Lower leg skin (tissue), 4 donors: ENCODE results near the gene LSR. TPM values are rescaled to one million over a fixed set of nuclear protein-coding genes. Genes with fewer than 3 reads are reported as not detected.

Source experiments
- DNase-seq, 2 donors: peaks; one replicate each; pipeline ENCODE4 v3.0.0-alpha.2; 2019; ENCODE audit warnings: low spot score in 2 of 2
- H3K4me3 ChIP-seq: fragments of 200-600 bp; sonication (generic); 2 replicates; pipeline ENCODE4 v1.5.1; 2017; ENCODE audit warnings: mild to moderate bottlenecking, low read depth; ENCODE audit not compliant: poor library complexity, severe bottlenecking
- POLR2A ChIP-seq, 2 donors: fragments of 450-650 bp; IDR thresholded peaks; one replicate each; pipeline ENCODE4 v1.6.1; 2016 to 2017; ENCODE audit warnings: antibody characterized with exemption in 2 of 2, mild to moderate bottlenecking in 1 of 2, moderate library complexity in 1 of 2
- WGBS, 2 donors: methylation state at CpG; one replicate each; pipeline ENCODE4 v1.1.5; 2018; 5-methylcytosine and 5-hydroxymethylcytosine counted together
- intact Hi-C: fragments of 100-400 bp; cut with DNase I; formaldehyde crosslinking; loops from one replicate; pipeline ENCODE4 v1.15.0; 2023; ENCODE audit warnings: low total_unique reads
- total RNA-seq, 4 donors: library from RNA; depleted of rRNA; stranded (reverse); fragments of >200 nt; gene quantifications; one replicate each; pipeline ENCODE4 v1.1.0, GENCODE V29; 2016
- TF ChIP-seq, protein P1 (sequence below), 3 donors: fragments of 450-650 bp; IDR thresholded peaks; one replicate each; pipeline ENCODE4 v1.5.1; 2016; ENCODE audit warnings: antibody characterized with exemption in 3 of 3, mild to moderate bottlenecking in 3 of 3, moderate library complexity in 2 of 3

LSR gene
- total RNA-seq, 4 donors from 2014 or later: 79.0 to 115 (median 84.5) TPM

DNA sequence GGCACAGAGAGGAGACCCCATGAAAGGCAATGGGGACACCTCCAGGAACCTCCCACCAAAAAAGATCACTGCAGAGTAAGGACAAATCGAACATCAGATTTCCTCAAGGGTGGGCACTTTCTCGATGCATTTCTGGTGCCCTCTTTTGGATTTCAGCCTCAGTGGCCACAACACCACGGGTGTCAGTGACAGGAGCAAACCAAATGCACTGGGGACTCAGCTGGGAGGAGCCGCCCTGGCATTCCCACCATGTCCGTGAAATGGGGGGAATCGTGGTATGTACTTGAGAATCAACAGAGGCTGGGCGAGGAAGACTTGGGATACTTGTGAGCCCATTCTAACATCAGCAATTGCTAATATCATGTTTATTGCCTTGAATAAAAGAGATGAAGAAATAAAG lies 36.6 kb upstream of the LSR start:
- TF ChIP-seq, protein P1, sequence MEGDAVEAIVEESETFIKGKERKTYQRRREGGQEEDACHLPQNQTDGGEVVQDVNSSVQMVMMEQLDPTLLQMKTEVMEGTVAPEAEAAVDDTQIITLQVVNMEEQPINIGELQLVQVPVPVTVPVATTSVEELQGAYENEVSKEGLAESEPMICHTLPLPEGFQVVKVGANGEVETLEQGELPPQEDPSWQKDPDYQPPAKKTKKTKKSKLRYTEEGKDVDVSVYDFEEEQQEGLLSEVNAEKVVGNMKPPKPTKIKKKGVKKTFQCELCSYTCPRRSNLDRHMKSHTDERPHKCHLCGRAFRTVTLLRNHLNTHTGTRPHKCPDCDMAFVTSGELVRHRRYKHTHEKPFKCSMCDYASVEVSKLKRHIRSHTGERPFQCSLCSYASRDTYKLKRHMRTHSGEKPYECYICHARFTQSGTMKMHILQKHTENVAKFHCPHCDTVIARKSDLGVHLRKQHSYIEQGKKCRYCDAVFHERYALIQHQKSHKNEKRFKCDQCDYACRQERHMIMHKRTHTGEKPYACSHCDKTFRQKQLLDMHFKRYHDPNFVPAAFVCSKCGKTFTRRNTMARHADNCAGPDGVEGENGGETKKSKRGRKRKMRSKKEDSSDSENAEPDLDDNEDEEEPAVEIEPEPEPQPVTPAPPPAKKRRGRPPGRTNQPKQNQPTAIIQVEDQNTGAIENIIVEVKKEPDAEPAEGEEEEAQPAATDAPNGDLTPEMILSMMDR (IDR thresholded peaks at IDR 0.05): no peak
- no peak for TF ChIP-seq POLR2A (IDR thresholded peaks at IDR 0.05)
- intact Hi-C loops: no loop called here
- no peak overlapping the region for H3K4me3 ChIP-seq
- peak in 1 of 2 donors; percentile 25 for DNase-seq
- 61 to 62% methylated on average over 7 of the region's 7 CpGs for WGBS, 2 donors

DNA sequence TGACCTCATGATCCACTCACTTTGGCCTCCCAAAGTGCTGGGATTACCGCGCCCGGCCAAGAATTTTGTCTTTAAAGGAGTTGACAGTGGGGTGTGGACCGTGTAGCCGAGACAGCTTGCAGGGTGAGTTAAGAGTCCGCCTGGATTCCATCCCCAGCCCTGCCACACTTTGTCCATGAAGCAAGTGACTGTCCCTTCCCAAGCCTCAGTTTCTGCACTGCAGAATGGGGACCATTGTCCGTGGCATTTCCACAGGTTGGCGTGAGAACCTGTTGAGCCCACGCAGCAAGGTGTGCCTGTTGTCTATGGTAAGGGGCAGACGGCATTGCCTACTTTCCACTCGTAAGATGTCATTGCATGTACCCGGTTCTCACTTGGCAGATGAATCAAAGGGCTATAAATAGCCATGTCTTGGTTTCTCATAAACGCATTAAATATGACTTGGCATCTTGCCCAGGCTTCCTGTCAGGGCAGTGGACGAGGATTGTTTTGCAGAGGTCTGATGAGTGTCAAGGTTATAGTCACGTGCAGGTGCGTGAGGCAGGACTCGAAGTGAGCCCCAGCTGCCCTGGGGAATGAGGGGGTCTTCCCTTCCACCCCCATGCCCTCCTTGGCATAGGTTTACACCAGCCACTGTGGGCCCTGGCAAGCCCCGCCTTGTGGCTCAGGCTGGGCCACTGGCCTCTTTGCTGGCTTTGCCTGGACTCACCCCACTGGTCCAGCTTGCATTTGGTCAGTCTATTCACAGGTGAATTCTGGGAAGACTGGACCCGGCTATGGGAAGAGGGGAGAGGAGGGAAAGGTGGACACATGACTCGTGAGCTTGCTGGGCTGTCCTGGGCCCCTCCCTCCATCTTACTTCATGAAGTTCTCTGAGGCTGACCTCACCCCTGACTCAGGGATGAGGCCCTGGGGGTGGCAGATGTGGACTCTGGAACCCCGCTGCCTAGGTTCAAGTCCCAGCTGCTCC lies 34.9 kb upstream of the LSR start:
- 16 to 18% methylated on average over 21 of the region's 21 CpGs for WGBS, 2 donors
- DNase-seq: peak; percentile 87 to 88
- TF ChIP-seq, protein P1 (IDR thresholded peaks at IDR 0.05): no peak
- TF ChIP-seq POLR2A (IDR thresholded peaks at IDR 0.05): no peak
- intact Hi-C loops: no loop called here
- no peak overlapping the region for H3K4me3 ChIP-seq

DNA sequence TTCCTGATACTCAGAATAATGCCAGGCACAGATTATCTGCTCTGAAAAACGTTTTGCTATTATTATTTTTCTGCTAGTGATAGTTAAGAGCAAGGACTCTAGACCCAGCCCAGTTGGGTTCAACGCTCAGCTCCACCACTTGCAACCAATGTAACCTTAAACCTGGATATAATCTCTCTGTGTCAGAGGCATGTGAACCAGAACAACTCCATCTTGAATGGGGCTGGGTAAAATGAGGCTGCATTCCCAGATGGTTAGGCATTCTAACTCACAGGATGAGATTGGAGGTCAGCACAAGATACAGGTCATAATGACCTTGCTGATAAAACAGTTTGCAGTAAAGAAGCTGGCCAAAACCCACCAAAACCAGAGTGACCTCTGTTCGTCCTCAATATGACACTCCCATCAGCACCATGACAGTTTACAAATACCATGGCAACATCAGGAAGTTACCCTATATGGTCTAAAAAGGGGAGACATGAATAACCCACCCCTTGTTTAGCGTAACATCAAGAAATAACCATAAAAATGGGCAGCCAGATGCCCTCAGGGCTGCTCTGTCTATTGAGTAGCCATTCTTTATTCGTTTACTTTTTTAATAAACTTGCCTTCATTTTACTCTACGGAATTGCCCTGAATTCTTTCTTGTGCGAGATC lies 33.9 kb upstream of the LSR start:
- intact Hi-C loops: no loop called here
- no peak overlapping the region for H3K4me3 ChIP-seq
- no peak for TF ChIP-seq POLR2A (IDR thresholded peaks at IDR 0.05)
- TF ChIP-seq, protein P1 (IDR thresholded peaks at IDR 0.05): no peak
- peak in 1 of 2 donors; percentile 40 for DNase-seq
- WGBS, 2 donors: 77% methylated on average over 7 of the region's 7 CpGs

DNA sequence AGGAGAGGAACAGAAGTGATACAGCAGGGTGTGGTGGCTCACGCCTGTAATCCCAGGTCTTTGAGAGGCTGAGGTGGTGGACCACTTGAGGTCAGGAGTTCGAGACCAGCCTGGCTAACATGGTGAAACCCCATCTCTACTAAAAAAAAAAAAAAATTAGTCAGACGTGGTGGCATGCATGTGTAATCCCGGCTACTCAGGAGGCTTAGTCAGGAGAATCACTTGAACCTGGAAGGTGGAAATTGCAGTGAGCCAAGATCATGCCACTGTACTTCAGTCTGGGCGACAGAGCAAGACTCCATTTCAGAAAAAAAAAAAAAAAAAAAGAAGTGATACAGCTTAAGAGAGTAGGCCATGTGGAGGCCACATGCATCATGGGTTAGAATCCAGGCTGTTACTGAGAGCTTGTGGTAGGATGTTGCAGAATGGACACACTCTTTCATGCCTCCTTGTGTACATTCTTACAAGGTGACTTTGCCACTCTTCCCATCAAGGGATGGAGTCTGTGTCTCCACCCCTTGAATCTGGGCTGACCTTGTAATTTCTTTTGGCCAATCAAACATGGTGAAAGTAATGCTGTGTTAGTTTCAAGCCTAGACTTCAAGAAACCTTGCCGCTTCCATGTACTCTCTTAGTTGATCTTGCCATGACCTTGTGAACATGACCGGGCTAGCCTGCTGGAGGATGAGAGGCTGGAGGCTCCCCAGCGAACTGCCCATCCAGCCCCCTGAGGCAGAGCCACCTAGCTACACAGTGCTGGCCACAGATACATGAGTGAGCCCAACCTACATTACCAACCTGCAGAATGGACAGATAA lies 32.6 kb upstream of the LSR start:
- intact Hi-C loops: no loop called here
- TF ChIP-seq POLR2A (IDR thresholded peaks at IDR 0.05): no peak
- TF ChIP-seq, protein P1 (IDR thresholded peaks at IDR 0.05): no peak
- no peak overlapping the region for H3K4me3 ChIP-seq
- WGBS, 2 donors: 68 to 72% methylated on average over 8 of the region's 8 CpGs
- DNase-seq: peak in 1 of 2 donors; percentile 29

DNA sequence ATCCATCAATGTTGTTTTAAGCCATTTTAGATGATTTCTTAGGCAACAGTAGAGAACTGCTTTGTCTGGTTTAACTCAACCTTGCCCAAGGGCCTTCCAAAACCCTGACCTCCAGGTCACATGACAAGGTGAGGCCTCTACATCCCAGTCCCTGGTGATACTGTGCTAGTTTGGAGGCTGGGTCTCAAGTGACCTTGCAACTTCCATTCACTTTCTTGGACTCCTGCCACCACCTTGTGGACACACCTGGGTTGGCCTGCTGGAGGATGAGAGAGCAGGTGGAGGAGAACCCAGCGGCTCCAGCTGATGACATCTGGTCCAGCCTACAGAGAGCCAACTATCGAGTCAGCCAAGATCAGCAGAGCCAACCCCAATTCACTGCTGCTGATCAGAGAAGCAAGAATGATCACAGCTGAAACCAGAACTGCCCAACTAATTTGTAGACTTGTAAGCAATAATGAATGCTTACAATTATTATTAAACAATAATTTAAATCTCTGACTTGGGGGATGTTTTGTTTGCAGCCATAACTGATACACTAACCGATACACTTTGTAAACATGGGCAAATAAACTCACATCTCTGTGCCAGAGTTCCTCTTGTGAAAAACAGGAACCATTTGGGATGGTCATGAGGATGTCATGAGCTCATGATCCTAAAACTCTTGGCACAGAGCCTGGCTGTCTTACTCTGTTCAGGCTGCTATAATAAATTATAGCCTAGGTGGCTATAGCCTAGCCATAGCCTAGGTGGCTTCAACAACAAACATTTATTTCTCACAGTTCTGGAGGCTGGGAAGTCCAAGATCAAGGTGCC lies 31.8 kb upstream of the LSR start:
- WGBS, 2 donors: 54 to 88% methylated on average over 3 of the region's 3 CpGs
- intact Hi-C loops: no loop called here
- peak; percentile 61 to 79 for DNase-seq
- H3K4me3 ChIP-seq: no peak overlapping the region
- TF ChIP-seq POLR2A (IDR thresholded peaks at IDR 0.05): no peak
- TF ChIP-seq, protein P1 (IDR thresholded peaks at IDR 0.05): no peak
